ENCODE data around the gene WDR70. TPM values are rescaled to one million over a fixed set of nuclear protein-coding genes. Genes with fewer than 3 reads are reported as not detected.
"Not testable (repeated sequence)": the region's sequence is repeated elsewhere in the genome, so short reads cannot be mapped to it uniquely, and the experiment has no call there.

Gene WDR70
- total RNA-seq, 1 donor from 2014 or later: 28.9 TPM

DNA sequence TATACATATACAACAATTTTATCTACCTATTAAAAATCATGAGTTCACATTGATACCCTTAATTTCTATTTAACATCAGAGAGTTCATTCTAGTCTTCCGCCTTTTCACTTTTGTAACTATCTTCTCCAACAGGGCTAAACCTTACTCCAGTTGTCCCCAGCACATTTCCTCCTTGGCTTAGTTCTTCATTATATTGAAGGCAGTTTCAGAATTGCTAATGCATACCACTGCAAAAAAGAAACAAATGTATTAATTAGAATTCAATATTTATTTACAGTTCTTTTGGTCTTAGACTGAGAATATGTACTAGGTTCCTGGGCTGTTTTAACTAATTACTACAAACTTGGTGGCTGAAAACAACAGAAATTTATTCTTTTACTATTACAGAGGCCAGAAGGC lies 132.5 kb downstream of the WDR70 start:
- H3K27ac Mint-ChIP-seq (ENCODE audit: unreplicated experiment): no peak overlapping the region
- H3K4me1 Mint-ChIP-seq (ENCODE audit: unreplicated experiment): peaks cover 3% of the 10 kb centered on the region
- H3K36me3 Mint-ChIP-seq (ENCODE audit: low read depth, unreplicated experiment): peaks cover 5% of the 10 kb centered on the region
- TF ChIP-seq, protein P1, sequence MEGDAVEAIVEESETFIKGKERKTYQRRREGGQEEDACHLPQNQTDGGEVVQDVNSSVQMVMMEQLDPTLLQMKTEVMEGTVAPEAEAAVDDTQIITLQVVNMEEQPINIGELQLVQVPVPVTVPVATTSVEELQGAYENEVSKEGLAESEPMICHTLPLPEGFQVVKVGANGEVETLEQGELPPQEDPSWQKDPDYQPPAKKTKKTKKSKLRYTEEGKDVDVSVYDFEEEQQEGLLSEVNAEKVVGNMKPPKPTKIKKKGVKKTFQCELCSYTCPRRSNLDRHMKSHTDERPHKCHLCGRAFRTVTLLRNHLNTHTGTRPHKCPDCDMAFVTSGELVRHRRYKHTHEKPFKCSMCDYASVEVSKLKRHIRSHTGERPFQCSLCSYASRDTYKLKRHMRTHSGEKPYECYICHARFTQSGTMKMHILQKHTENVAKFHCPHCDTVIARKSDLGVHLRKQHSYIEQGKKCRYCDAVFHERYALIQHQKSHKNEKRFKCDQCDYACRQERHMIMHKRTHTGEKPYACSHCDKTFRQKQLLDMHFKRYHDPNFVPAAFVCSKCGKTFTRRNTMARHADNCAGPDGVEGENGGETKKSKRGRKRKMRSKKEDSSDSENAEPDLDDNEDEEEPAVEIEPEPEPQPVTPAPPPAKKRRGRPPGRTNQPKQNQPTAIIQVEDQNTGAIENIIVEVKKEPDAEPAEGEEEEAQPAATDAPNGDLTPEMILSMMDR (IDR thresholded peaks at IDR 0.05; ENCODE audit: unreplicated experiment): no peak
- H3K9me3 Mint-ChIP-seq (ENCODE audit: unreplicated experiment): no peaks in the 10 kb centered on the region
- H3K4me3 Mint-ChIP-seq (ENCODE audit: unreplicated experiment): no peak overlapping the region
- no peak for DNase-seq (ENCODE audit: low spot score)
- H3K27me3 Mint-ChIP-seq (ENCODE audit: unreplicated experiment): peaks cover 3% of the 10 kb centered on the region

DNA sequence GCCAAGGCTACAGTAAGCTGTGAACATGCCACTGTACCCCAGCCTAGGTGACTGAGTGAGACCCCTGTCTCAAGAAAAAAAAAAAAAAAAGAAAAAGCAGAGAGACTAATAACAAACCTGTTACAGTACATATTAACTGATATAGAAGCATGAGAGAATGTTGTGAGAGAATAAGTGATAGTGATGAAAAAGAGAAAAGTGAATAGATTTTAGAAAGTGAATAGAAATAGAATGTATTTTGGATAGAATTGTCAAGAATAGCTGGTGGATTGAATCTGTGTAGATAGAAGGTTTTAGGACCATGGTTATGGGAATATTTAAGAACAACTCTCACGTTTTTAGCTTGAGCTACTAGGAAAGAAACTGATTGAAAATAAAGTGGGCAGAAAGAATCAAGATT lies 135.8 kb downstream of the WDR70 start:
- peaks cover 17% of the 10 kb centered on the region for H3K36me3 Mint-ChIP-seq (ENCODE audit: low read depth, unreplicated experiment)
- H3K27ac Mint-ChIP-seq (ENCODE audit: unreplicated experiment): no peak overlapping the region
- TF ChIP-seq, protein P1 (IDR thresholded peaks at IDR 0.05; ENCODE audit: unreplicated experiment): no peak
- H3K4me1 Mint-ChIP-seq (ENCODE audit: unreplicated experiment): peaks cover 3% of the 10 kb centered on the region
- H3K9me3 Mint-ChIP-seq (ENCODE audit: unreplicated experiment): no peaks in the 10 kb centered on the region
- H3K4me3 Mint-ChIP-seq (ENCODE audit: unreplicated experiment): no peak overlapping the region
- H3K27me3 Mint-ChIP-seq (ENCODE audit: unreplicated experiment): peaks cover 1% of the 10 kb centered on the region
- no peak for DNase-seq (ENCODE audit: low spot score)

DNA sequence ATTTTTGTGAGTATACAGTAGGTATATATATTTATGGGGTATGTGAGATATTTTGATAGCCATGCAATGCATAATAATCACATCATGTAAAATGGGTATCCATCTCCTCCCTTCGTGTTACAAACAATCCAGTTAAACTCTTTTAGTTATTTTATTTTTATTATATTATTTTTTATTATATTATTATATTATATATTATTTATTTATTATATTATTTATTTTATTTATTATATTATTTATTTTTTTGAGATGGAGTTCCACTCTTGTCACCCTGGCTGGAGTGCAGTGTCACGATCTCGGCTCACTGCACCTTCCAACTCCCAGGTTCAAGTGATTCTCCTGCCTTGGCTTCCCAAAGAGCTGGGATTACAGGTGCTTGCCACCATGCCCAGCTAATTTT lies 138.6 kb downstream of the WDR70 start:
- H3K27me3 Mint-ChIP-seq (ENCODE audit: unreplicated experiment): peaks cover 5% of the 10 kb centered on the region
- TF ChIP-seq, protein P1 (IDR thresholded peaks at IDR 0.05; ENCODE audit: unreplicated experiment): no peak
- no peak overlapping the region for H3K27ac Mint-ChIP-seq (ENCODE audit: unreplicated experiment)
- no peak for DNase-seq (ENCODE audit: low spot score)
- peaks cover 3% of the 10 kb centered on the region for H3K4me1 Mint-ChIP-seq (ENCODE audit: unreplicated experiment)
- H3K9me3 Mint-ChIP-seq (ENCODE audit: unreplicated experiment): peaks cover 6% of the 10 kb centered on the region
- H3K36me3 Mint-ChIP-seq (ENCODE audit: low read depth, unreplicated experiment): peaks cover 28% of the 10 kb centered on the region
- no peak overlapping the region for H3K4me3 Mint-ChIP-seq (ENCODE audit: unreplicated experiment)

DNA sequence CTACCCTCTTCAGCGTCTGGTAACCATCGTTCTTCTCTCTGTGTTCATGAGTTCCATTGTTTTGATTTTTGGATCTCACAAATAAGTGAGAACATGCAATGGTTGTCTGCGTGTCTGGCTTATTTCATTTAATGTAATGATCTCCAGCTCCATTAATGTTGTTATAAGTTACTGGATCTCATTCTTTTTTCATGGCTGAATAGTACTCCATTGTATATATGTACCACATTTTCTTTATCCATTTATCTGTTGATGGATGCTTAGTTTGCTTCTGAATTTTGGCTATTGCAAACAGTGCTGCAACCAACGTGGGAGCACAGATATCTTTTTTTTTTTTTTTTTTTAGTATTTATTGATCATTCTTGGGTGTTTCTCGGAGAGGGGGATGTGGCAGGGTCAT lies 139.2 kb downstream of the WDR70 start:
- not testable (repeated sequence) for H3K9me3 Mint-ChIP-seq (ENCODE audit: unreplicated experiment); H3K27ac Mint-ChIP-seq (ENCODE audit: unreplicated experiment); DNase-seq (ENCODE audit: low spot score); H3K27me3 Mint-ChIP-seq (ENCODE audit: unreplicated experiment); H3K4me1 Mint-ChIP-seq (ENCODE audit: unreplicated experiment); H3K4me3 Mint-ChIP-seq (ENCODE audit: unreplicated experiment)
- peaks cover 24% of the 10 kb centered on the region for H3K36me3 Mint-ChIP-seq (ENCODE audit: low read depth, unreplicated experiment)

DNA sequence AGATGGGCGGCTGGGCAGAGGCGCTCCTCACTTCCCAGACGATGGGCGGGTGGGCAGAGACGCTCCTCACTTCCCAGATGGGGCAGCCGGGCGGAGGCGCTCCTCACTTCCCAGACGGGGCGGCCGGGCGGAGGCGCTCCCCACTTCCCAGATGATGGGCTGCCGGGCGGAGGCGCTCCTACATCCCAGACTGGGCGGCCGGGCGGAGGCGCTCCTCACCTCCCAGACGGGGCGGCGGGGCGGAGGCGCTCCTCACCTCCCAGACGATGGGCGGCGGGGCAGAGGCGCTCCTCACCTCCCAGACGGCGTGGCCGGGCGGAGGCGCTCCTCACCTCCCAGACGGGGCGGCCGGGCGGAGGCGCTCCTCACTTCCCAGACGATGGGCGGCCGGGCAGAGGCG lies 140.2 kb downstream of the WDR70 start:
- no peak for DNase-seq (ENCODE audit: low spot score)
- Mint-ChIP-seq H3K9me3 (ENCODE audit: unreplicated experiment) (peaks cover 10% of the 10 kb centered on the region), H3K4me3 (ENCODE audit: unreplicated experiment) (no peak overlapping the region), H3K27me3 (ENCODE audit: unreplicated experiment) (peaks cover 9% of the 10 kb centered on the region), H3K27ac (ENCODE audit: unreplicated experiment) (no peak overlapping the region), H3K36me3 (ENCODE audit: low read depth, unreplicated experiment) (peaks cover 30% of the 10 kb centered on the region), H3K4me1 (ENCODE audit: unreplicated experiment) (no peaks in the 10 kb centered on the region)
- TF ChIP-seq, protein P1 (IDR thresholded peaks at IDR 0.05; ENCODE audit: unreplicated experiment): no peak

DNA sequence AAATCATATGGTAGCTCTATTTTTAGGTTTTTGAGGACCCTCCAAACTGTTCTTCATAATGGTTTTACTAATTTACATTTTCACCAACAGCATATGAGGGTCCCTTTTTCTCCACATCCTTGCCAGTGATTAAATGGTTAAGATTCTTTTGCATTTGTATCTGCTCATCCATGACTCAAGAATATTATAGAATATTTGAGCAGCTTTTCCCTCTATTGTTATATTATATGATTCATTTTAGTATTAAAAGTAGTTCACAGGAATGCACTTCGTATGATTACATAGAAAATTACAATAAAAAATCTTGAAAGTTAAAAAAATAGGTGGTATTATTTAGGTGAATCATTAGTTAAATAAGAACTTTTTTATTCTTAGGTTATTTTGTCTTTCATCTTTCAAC lies 140.7 kb downstream of the WDR70 start:
- Mint-ChIP-seq H3K9me3 (ENCODE audit: unreplicated experiment) (peaks cover 10% of the 10 kb centered on the region), H3K27ac (ENCODE audit: unreplicated experiment) (no peak overlapping the region)
- DNase-seq (ENCODE audit: low spot score): no peak

More for the DNA sequence above, 140.7 kb downstream of the WDR70 start:
- no peak overlapping the region for H3K4me3 Mint-ChIP-seq (ENCODE audit: unreplicated experiment)
- H3K4me1 Mint-ChIP-seq (ENCODE audit: unreplicated experiment): no peaks in the 10 kb centered on the region
- peaks cover 30% of the 10 kb centered on the region for H3K36me3 Mint-ChIP-seq (ENCODE audit: low read depth, unreplicated experiment)
- H3K27me3 Mint-ChIP-seq (ENCODE audit: unreplicated experiment): peaks cover 11% of the 10 kb centered on the region
- TF ChIP-seq, protein P1 (IDR thresholded peaks at IDR 0.05; ENCODE audit: unreplicated experiment): no peak

Data from endothelial cell (in vitro differentiated cells).